Lower leg skin (tissue), 4 donors: ENCODE results near the gene TPMT. TPM values are rescaled to one million over a fixed set of nuclear protein-coding genes. Genes with fewer than 3 reads are reported as not detected.
"Not testable (repeated sequence)": the region's sequence is repeated elsewhere in the genome, so short reads cannot be mapped to it uniquely, and the experiment has no call there.

Source experiments
- DNase-seq, 2 donors: peaks; one replicate each; pipeline ENCODE4 v3.0.0-alpha.2; 2019; ENCODE audit warnings: low spot score in 2 of 2
- H3K4me3 ChIP-seq: fragments of 200-600 bp; sonication (generic); 2 replicates; pipeline ENCODE4 v1.5.1; 2017; ENCODE audit warnings: mild to moderate bottlenecking, low read depth; ENCODE audit not compliant: poor library complexity, severe bottlenecking
- POLR2A ChIP-seq, 2 donors: fragments of 450-650 bp; IDR thresholded peaks; one replicate each; pipeline ENCODE4 v1.6.1; 2016 to 2017; ENCODE audit warnings: antibody characterized with exemption in 2 of 2, mild to moderate bottlenecking in 1 of 2, moderate library complexity in 1 of 2
- WGBS, 2 donors: methylation state at CpG; one replicate each; pipeline ENCODE4 v1.1.5; 2018; 5-methylcytosine and 5-hydroxymethylcytosine counted together
- intact Hi-C: fragments of 100-400 bp; cut with DNase I; formaldehyde crosslinking; loops from one replicate; pipeline ENCODE4 v1.15.0; 2023; ENCODE audit warnings: low total_unique reads
- total RNA-seq, 4 donors: library from RNA; depleted of rRNA; stranded (reverse); fragments of >200 nt; gene quantifications; one replicate each; pipeline ENCODE4 v1.1.0, GENCODE V29; 2016
- TF ChIP-seq, protein P1 (sequence below), 3 donors: fragments of 450-650 bp; IDR thresholded peaks; one replicate each; pipeline ENCODE4 v1.5.1; 2016; ENCODE audit warnings: antibody characterized with exemption in 3 of 3, mild to moderate bottlenecking in 3 of 3, moderate library complexity in 2 of 3

Gene TPMT
- total RNA-seq, 4 donors from 2014 or later: 6.1 to 10.8 (median 8.8) TPM

GRCh38 chr6:18178960-18179615, 24.2 kb upstream of the TPMT start:
- no peak overlapping the region for H3K4me3 ChIP-seq
- WGBS, 2 donors: 87 to 90% methylated on average over 3 of the region's 3 CpGs
- intact Hi-C loops: no loop called here
- DNase-seq: no peak
- TF ChIP-seq POLR2A (IDR thresholded peaks at IDR 0.05): no peak
- TF ChIP-seq, protein P1, sequence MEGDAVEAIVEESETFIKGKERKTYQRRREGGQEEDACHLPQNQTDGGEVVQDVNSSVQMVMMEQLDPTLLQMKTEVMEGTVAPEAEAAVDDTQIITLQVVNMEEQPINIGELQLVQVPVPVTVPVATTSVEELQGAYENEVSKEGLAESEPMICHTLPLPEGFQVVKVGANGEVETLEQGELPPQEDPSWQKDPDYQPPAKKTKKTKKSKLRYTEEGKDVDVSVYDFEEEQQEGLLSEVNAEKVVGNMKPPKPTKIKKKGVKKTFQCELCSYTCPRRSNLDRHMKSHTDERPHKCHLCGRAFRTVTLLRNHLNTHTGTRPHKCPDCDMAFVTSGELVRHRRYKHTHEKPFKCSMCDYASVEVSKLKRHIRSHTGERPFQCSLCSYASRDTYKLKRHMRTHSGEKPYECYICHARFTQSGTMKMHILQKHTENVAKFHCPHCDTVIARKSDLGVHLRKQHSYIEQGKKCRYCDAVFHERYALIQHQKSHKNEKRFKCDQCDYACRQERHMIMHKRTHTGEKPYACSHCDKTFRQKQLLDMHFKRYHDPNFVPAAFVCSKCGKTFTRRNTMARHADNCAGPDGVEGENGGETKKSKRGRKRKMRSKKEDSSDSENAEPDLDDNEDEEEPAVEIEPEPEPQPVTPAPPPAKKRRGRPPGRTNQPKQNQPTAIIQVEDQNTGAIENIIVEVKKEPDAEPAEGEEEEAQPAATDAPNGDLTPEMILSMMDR (IDR thresholded peaks at IDR 0.05): no peak

- H3K4me3 ChIP-seq: no peak overlapping the region
- 91% methylated on average over 4 of the region's 4 CpGs for WGBS, 2 donors
- intact Hi-C loops: no loop called here
- TF ChIP-seq, protein P1 (IDR thresholded peaks at IDR 0.05): no peak
- TF ChIP-seq POLR2A (IDR thresholded peaks at IDR 0.05): no peak
- no peak for DNase-seq
Measured at GRCh38 chr6:18177286-18177965, 22.5 kb upstream of the TPMT start.

DNA sequence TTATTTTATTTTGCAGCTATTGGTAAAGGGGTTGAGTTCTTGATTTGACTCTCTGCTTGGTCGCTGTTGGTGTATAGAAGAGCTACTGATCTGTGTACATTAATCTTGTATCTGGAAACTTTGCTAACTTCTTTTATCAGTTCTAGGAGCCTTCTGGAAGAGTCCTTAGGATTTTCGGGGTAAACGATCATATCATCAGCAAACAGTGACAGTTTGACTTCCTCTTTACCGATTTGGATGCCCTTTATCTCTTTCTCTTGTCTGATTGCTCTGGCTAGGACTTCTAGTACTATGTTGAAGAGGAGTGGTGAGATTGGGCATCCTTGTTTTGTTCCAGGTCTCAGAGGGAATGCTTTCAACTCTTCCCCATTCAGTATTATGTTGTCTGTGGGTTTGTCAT, 21.3 kb upstream of the TPMT start:
- intact Hi-C loops, DNase-seq, H3K4me3 ChIP-seq: not testable (repeated sequence)
- 89 to 90% methylated on average over 4 of the region's 4 CpGs for WGBS, 2 donors

DNA sequence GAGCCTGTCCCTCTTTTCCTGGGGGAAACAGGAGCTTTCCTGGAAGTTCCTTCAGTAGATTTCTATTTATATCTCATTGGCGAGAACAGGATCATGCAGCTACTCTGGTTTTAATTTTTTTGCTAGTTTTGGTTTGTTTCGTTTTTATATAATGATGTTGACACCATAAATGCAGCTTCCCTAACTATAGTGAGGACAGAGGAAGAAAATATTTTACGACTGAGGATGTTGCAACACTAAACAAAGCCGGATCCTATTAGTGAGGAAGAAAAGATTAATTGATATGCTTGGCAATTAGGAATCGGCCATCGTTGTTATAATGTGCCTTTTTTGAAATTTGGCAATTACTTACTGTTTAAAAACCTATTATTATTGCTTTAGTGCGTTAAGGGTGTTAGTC, 17.0 kb upstream of the TPMT start:
- no peak for TF ChIP-seq POLR2A (IDR thresholded peaks at IDR 0.05)
- TF ChIP-seq, protein P1 (IDR thresholded peaks at IDR 0.05): no peak
- DNase-seq: no peak
- H3K4me3 ChIP-seq: no peak overlapping the region
- intact Hi-C loops: no loop called here
- WGBS, 2 donors: 58 to 61% methylated on average over 7 of the region's 7 CpGs

DNA sequence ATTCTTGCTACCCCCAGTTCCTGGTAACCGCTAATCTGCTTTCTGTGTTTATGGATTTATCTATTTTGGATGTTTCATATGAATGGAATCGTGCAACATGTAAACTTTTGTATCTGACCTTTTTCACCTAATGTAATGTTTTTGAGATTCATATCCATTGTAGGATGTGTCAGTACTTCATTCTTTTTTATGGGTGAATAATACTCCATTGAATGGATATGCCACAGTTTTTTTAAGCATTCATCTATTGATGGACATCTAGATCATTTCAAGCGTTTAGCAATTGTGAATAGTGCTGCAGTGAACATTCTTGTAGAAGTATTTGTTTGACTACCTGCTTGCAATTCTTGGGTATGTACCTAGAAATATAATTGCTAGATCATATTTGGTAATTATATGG, 13.4 kb upstream of the TPMT start:
- no peak for DNase-seq
- H3K4me3 ChIP-seq: no peak overlapping the region
- 97% methylated on average over 3 of the region's 3 CpGs for WGBS, 2 donors
- intact Hi-C loops: no loop called here
- TF ChIP-seq POLR2A (IDR thresholded peaks at IDR 0.05): no peak
- TF ChIP-seq, protein P1 (IDR thresholded peaks at IDR 0.05): no peak

- DNase-seq: no peak
- intact Hi-C loops: no loop called here
- H3K4me3 ChIP-seq: no peak overlapping the region
- TF ChIP-seq POLR2A (IDR thresholded peaks at IDR 0.05): no peak
- TF ChIP-seq, protein P1 (IDR thresholded peaks at IDR 0.05): no peak
- WGBS, 2 donors: 88 to 97% methylated on average over 2 of the region's 2 CpGs
Measured at GRCh38 chr6:18166312-18167036, 11.6 kb upstream of the TPMT start.
